Measurements from ENCODE around the gene TMOD2. TPM values are rescaled to one million over a fixed set of nuclear protein-coding genes. Genes with fewer than 3 reads are reported as not detected.
A peak's percentile ranks its signal among the peaks of the same experiment; 100 is the strongest.

TMOD2 gene
- polyA plus RNA-seq, 3 donors: 5.8 to 12.7 (median 6.2) TPM

- peaks cover 56% of the 10 kb centered on the region for H3K79me2 ChIP-seq (ENCODE audit: insufficient read depth, low read length)
- H3K27ac ChIP-seq (ENCODE audit: low read depth in 1 of 2, low read length in 2 of 2): no peak overlapping the region
- H3K4me3 Mint-ChIP-seq: no peak overlapping the region
- H3K9ac ChIP-seq (ENCODE audit: insufficient read depth, low read length, poor library complexity, severe bottlenecking): no peak overlapping the region
- intact Hi-C loops (cut with micrococcal nuclease): no loop called here
- H3K9me3 ChIP-seq (replicated peaks in 1 of 2; ENCODE audit: control insufficient read depth in 1 of 2, insufficient read depth in 1 of 2, low read length in 2 of 2): no peaks in the 10 kb centered on the region
- H3K27me3 ChIP-seq (ENCODE audit: control insufficient read depth in 2 of 2, insufficient read depth in 2 of 2, low read length in 2 of 2): no peaks in the 10 kb centered on the region
- H3K9me3 Mint-ChIP-seq: peaks cover 0 to 3% (median 0%) of the 10 kb centered on the region in 7 donors
- H3K36me3 ChIP-seq (replicated peaks in 1 of 2; ENCODE audit: control insufficient read depth in 1 of 2, insufficient read depth in 2 of 2, low read length in 2 of 2): peaks cover 24 to 39% of the 10 kb centered on the region in 2 donors
- H4K20me1 ChIP-seq (ENCODE audit: insufficient read depth, low read length): peaks cover 71% of the 10 kb centered on the region
- DNase-seq: peak in 2 of 3 donors; percentile 8 to 38
- H3K4me1 Mint-ChIP-seq: peaks cover 35% of the 10 kb centered on the region
- no peak overlapping the region for H3K4me3 ChIP-seq (replicated peaks in 1 of 3; ENCODE audit: low read depth in 2 of 3, low read length in 3 of 3)
- no peak overlapping the region for H2AFZ ChIP-seq (ENCODE audit: insufficient read depth, low read depth, low read length, poor library complexity, severe bottlenecking)
- H3K27me3 Mint-ChIP-seq (ENCODE audit: low read depth in 3 of 3): peaks cover 0 to 2% (median 0%) of the 10 kb centered on the region in 3 donors
- WGBS (ENCODE audit: insufficient coverage): 79% methylated on average over 2 of the region's 5 CpGs
- peaks cover 15 to 16% of the 10 kb centered on the region in 2 donors for H3K4me1 ChIP-seq (ENCODE audit: control insufficient read depth in 1 of 2, insufficient read depth in 2 of 2, low read length in 2 of 2)
- peak overlapping the region in 1 of 7 donors; percentile 70 for H3K27ac Mint-ChIP-seq
- no peak for TF ChIP-seq CTCF (IDR thresholded peaks at IDR 0.05)
- H3K36me3 Mint-ChIP-seq: peaks cover 32 to 46% of the 10 kb centered on the region in 2 donors
- H3K4me2 ChIP-seq (replicated peaks; ENCODE audit: extremely low read depth, low read length, poor library complexity, severe bottlenecking): no peak overlapping the region
Observed at GRCh38 chr15:51726302-51727073, 24.9 kb upstream of the TMOD2 start.

- peaks cover 42% of the 10 kb centered on the region for H3K4me1 Mint-ChIP-seq
- H4K20me1 ChIP-seq (ENCODE audit: insufficient read depth, low read length): peaks cover 73% of the 10 kb centered on the region
- H3K79me2 ChIP-seq (ENCODE audit: insufficient read depth, low read length): peaks cover 58% of the 10 kb centered on the region
- peaks cover 0 to 3% (median 0%) of the 10 kb centered on the region in 7 donors for H3K9me3 Mint-ChIP-seq
- intact Hi-C loops (cut with micrococcal nuclease): no loop called here
- no peaks in the 10 kb centered on the region for H3K27me3 ChIP-seq (ENCODE audit: control insufficient read depth in 2 of 2, insufficient read depth in 2 of 2, low read length in 2 of 2)
- H3K9ac ChIP-seq (ENCODE audit: insufficient read depth, low read length, poor library complexity, severe bottlenecking): no peak overlapping the region
- peak overlapping the region in 1 of 2 donors; percentile 40 for H3K27ac ChIP-seq (ENCODE audit: low read depth in 1 of 2, low read length in 2 of 2)
- peak in 1 of 3 donors; percentile 33 for DNase-seq
- no peak overlapping the region for H3K4me3 ChIP-seq (replicated peaks in 1 of 3; ENCODE audit: low read depth in 2 of 3, low read length in 3 of 3)
- H3K4me3 Mint-ChIP-seq: no peak overlapping the region
- H3K4me2 ChIP-seq (replicated peaks; ENCODE audit: extremely low read depth, low read length, poor library complexity, severe bottlenecking): no peak overlapping the region
- no peak for TF ChIP-seq CTCF (IDR thresholded peaks at IDR 0.05)
- peaks cover 27 to 38% of the 10 kb centered on the region in 2 donors for H3K36me3 Mint-ChIP-seq
- H3K36me3 ChIP-seq (replicated peaks in 1 of 2; ENCODE audit: control insufficient read depth in 1 of 2, insufficient read depth in 2 of 2, low read length in 2 of 2): peaks cover 16 to 30% of the 10 kb centered on the region in 2 donors
- WGBS (ENCODE audit: insufficient coverage): 93% methylated on average over 3 of the region's 4 CpGs
- no peak overlapping the region for H2AFZ ChIP-seq (ENCODE audit: insufficient read depth, low read depth, low read length, poor library complexity, severe bottlenecking)
- H3K27me3 Mint-ChIP-seq (ENCODE audit: low read depth in 3 of 3): peaks cover 0 to 2% (median 0%) of the 10 kb centered on the region in 3 donors
- H3K9me3 ChIP-seq (replicated peaks in 1 of 2; ENCODE audit: control insufficient read depth in 1 of 2, insufficient read depth in 1 of 2, low read length in 2 of 2): no peaks in the 10 kb centered on the region
- H3K4me1 ChIP-seq (ENCODE audit: control insufficient read depth in 1 of 2, insufficient read depth in 2 of 2, low read length in 2 of 2): peaks cover 22 to 24% of the 10 kb centered on the region in 2 donors
- peak overlapping the region in 4 of 7 donors; percentile 12 to 63 (median 38) for H3K27ac Mint-ChIP-seq
Observed at GRCh38 chr15:51727141-51727897, 24.1 kb upstream of the TMOD2 start.

All from CD14-positive monocyte (primary cell).